WTC11 (cell line): ENCODE measurements around the gene GRM1.

Experiments
- ATF2 ChIP-seq: sonication (generic); formaldehyde crosslinking; IDR thresholded peaks from 2 replicates; pipeline ENCODE4 v1.8.1; 2022; ENCODE audit warnings: low read depth, missing genetic modification reagents, borderline replicate concordance
- CTCF ChIP-seq: fragments of 200-600 bp; IDR thresholded peaks from 2 replicates; pipeline ENCODE4 v1.8.0; 2022; ENCODE audit warnings: antibody characterized with exemption
- HMGXB4 ChIP-seq: sonication (generic); formaldehyde crosslinking; IDR thresholded peaks from 2 replicates; pipeline ENCODE4 v1.8.1; 2023; ENCODE audit warnings: mild to moderate bottlenecking, moderate library complexity, missing genetic modification reagents
- USF1 ChIP-seq: sonication (generic); formaldehyde crosslinking; IDR thresholded peaks from 2 replicates; pipeline ENCODE4 v1.8.0; 2022; ENCODE audit warnings: mild to moderate bottlenecking, missing genetic modification reagents
- ZNF121 ChIP-seq: sonication (generic); formaldehyde crosslinking; IDR thresholded peaks from 2 replicates; pipeline ENCODE4 v1.8.0; 2023; ENCODE audit warnings: missing genetic modification reagents

GRCh38 chr6:146017672-146018071 is 11.2 kb upstream of the GRM1 start:
- TF ChIP-seq ATF2 (CRISPR knock-in tag), result no peak
- no peak for TF ChIP-seq CTCF
- TF ChIP-seq HMGXB4 (CRISPR knock-in tag), result no peak
- no peak for TF ChIP-seq ZNF121
- TF ChIP-seq USF1, result no peak
